HG03354 (cell line): ENCODE data around the gene RASA2.
"Not testable (repeated sequence)": the region's sequence is repeated elsewhere in the genome, so short reads cannot be mapped to it uniquely, and the experiment has no call there.

Experiments
- ATAC-seq: cut with Tn5 transposase; IDR thresholded peaks from one replicate; pipeline ENCODE4 v1.9.1; 2021; ENCODE audit warnings: mild to moderate bottlenecking; ENCODE audit not compliant: unreplicated experiment, poor library complexity, severe bottlenecking

The RASA2 gene

GRCh38 chr3:141528800-141529199 is 42.0 kb downstream of the RASA2 start:
- ATAC-seq, result no peak

GRCh38 chr3:141529256-141529655 is 42.4 kb downstream of the RASA2 start:
- no peak for ATAC-seq

GRCh38 chr3:141529717-141530414 is 43.0 kb downstream of the RASA2 start:
- ATAC-seq, result no peak

- ATAC-seq, result no peak
Observed at GRCh38 chr3:141530415-141530768, 43.6 kb downstream of the RASA2 start.

- no peak for ATAC-seq
Observed at GRCh38 chr3:141532609-141533008, 45.8 kb downstream of the RASA2 start.

GRCh38 chr3:141536017-141536416 is 49.2 kb downstream of the RASA2 start:
- not testable (repeated sequence) for ATAC-seq

GRCh38 chr3:141537856-141538255 is 51.0 kb downstream of the RASA2 start:
- no peak for ATAC-seq

GRCh38 chr3:141538568-141539240 is 51.9 kb downstream of the RASA2 start:
- no peak for ATAC-seq

GRCh38 chr3:141539431-141540187 is 52.8 kb downstream of the RASA2 start:
- no peak for ATAC-seq

- ATAC-seq, result no peak
Observed at GRCh38 chr3:141540531-141540930, 53.7 kb downstream of the RASA2 start.

GRCh38 chr3:141542202-141542969 is 55.6 kb downstream of the RASA2 start:
- ATAC-seq, result no peak

- no peak for ATAC-seq
Observed at GRCh38 chr3:141542989-141543388, 56.2 kb downstream of the RASA2 start.

- no peak for ATAC-seq
Observed at GRCh38 chr3:141544697-141545096, 57.9 kb downstream of the RASA2 start.

- ATAC-seq, result no peak
Observed at GRCh38 chr3:141546081-141546480, 59.3 kb downstream of the RASA2 start.

GRCh38 chr3:141546586-141546985 is 59.8 kb downstream of the RASA2 start:
- ATAC-seq, result no peak

GRCh38 chr3:141547791-141548190 is 61.0 kb downstream of the RASA2 start:
- ATAC-seq, result no peak

GRCh38 chr3:141550926-141551665 is 64.3 kb downstream of the RASA2 start:
- ATAC-seq, result no peak

GRCh38 chr3:141552440-141552991 is 65.7 kb downstream of the RASA2 start:
- ATAC-seq, result no peak

GRCh38 chr3:141553055-141553454 is 66.2 kb downstream of the RASA2 start:
- no peak for ATAC-seq
